ENCODE results near the gene KCNQ2. TPM values are rescaled to one million over a fixed set of nuclear protein-coding genes. Genes with fewer than 3 reads are reported as not detected.

KCNQ2 gene
- total RNA-seq, 2 experiments from 2014 or later, result not detected

GRCh38 chr20:63433756-63434531 lies 38.5 kb downstream of the KCNQ2 start:
- Mint-ChIP-seq H3K9me3 (no peaks in the 10 kb centered on the region), H3K27ac (no peak overlapping the region), H3K27me3 (peaks cover 13% of the 10 kb centered on the region), H3K4me1 (ENCODE audit: low read depth) (peaks cover 10% of the 10 kb centered on the region), H3K36me3 (ENCODE audit: low read depth) (no peaks in the 10 kb centered on the region), H3K4me3 (no peak overlapping the region)
- intact Hi-C loops (cut with micrococcal nuclease), result no loop called here
- no peak for ATAC-seq
- ChIA-PET CTCF (interaction anchor here (1.2 to 1.6 kb wide), 2 partner anchors 8 to 63 kb away, joined by 3 to 6 read pairs; no protein-coding TSS in a partner anchor), POLR2A (interaction anchor here (1.1 to 1.2 kb wide), 2 partner anchors 9 to 87 kb away, joined by 3 to 4 read pairs; no protein-coding TSS in a partner anchor)
- no peak for DNase-seq
- TF ChIP-seq, protein P1, sequence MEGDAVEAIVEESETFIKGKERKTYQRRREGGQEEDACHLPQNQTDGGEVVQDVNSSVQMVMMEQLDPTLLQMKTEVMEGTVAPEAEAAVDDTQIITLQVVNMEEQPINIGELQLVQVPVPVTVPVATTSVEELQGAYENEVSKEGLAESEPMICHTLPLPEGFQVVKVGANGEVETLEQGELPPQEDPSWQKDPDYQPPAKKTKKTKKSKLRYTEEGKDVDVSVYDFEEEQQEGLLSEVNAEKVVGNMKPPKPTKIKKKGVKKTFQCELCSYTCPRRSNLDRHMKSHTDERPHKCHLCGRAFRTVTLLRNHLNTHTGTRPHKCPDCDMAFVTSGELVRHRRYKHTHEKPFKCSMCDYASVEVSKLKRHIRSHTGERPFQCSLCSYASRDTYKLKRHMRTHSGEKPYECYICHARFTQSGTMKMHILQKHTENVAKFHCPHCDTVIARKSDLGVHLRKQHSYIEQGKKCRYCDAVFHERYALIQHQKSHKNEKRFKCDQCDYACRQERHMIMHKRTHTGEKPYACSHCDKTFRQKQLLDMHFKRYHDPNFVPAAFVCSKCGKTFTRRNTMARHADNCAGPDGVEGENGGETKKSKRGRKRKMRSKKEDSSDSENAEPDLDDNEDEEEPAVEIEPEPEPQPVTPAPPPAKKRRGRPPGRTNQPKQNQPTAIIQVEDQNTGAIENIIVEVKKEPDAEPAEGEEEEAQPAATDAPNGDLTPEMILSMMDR (IDR thresholded peaks at IDR 0.05), result no peak

DNA sequence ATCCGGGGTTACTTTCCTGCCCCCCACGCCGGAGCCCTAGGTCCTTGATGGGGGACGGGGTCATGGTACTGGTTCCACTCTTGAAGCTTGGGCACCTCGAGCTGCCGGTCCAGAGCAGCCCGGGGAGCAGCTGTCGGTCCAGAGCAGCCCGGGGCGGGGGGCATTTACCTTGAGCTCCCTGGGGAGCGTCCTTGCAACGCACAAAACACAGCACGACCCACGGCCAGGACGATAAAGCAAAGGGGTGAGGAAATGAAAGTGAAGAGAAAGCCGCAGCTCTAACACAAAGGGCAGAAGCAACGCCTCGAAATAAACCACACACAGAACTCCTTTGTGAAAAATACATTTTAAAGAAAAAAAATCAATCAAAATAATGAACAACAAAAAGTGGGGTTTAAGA lies 39.1 kb downstream of the KCNQ2 start:
- no peak overlapping the region for H3K4me3 Mint-ChIP-seq
- intact Hi-C loops (cut with micrococcal nuclease), result no loop called here

DNA sequence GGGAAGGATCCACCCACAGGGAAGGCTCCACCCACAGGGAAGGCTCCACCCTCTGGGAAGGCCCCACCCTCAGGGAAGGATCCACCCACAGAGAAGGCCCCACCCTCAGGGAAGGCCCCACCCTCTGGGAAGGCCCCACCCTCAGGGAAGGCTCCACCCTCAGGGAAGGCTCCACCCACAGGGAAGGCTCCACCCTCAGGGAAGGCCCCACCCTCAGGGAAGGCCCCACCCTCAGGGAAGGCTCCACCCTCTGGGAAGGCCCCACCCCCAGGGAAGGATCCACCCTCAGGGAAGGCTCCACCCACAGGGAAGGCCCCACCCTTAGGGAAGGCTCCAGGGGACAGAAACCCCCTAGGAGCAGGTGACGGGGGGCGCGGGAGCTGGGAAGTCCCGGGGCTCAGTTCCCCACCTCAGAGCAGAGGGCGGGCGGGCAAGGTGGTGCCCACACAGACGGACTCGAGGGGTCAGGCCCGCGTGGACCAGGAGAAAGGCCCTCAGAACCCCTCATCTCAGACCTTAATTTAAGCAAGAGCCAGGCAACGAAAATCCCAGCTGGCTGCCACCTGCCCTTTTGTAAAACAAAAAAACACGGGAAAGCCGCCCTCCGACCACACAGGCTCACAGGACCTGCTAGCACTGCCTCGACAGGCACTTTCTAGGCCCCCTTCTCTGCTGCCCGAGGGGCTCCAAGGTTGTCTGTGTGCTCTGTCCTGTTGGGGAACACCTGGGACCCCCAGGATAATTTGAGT lies 39.7 kb downstream of the KCNQ2 start:
- ATAC-seq (no peak), DNase-seq (no peak)
- H3K27me3 Mint-ChIP-seq, result peaks cover 10% of the 10 kb centered on the region
- ChIA-PET POLR2A (interaction anchor here (1.1 kb wide), 1 partner anchor 8 kb away, joined by 3 read pairs; no protein-coding TSS in a partner anchor), CTCF (interaction anchor here (1.0 to 1.6 kb wide), 2 partner anchors 9 to 64 kb away, joined by 3 to 6 read pairs; no protein-coding TSS in a partner anchor)
- peaks cover 10% of the 10 kb centered on the region for H3K4me1 Mint-ChIP-seq (ENCODE audit: low read depth)
- intact Hi-C loops (cut with micrococcal nuclease), result no loop called here
- H3K36me3 Mint-ChIP-seq (ENCODE audit: low read depth), result no peaks in the 10 kb centered on the region
- H3K27ac Mint-ChIP-seq, result no peak overlapping the region
- no peaks in the 10 kb centered on the region for H3K9me3 Mint-ChIP-seq
- H3K4me3 Mint-ChIP-seq, result no peak overlapping the region
- TF ChIP-seq, protein P1 (IDR thresholded peaks at IDR 0.05), result no peak

More for the DNA sequence above, 39.1 kb downstream of the KCNQ2 start:
- no peak for DNase-seq
- Mint-ChIP-seq H3K27me3 (peaks cover 10% of the 10 kb centered on the region), H3K4me1 (ENCODE audit: low read depth) (peaks cover 10% of the 10 kb centered on the region), H3K36me3 (ENCODE audit: low read depth) (no peaks in the 10 kb centered on the region), H3K9me3 (no peaks in the 10 kb centered on the region), H3K27ac (no peak overlapping the region)
- ChIA-PET POLR2A (interaction anchor here (1.1 kb wide), 1 partner anchor 9 kb away, joined by 3 read pairs; no protein-coding TSS in a partner anchor), CTCF (interaction anchor here (1.0 to 1.6 kb wide), 2 partner anchors 8 to 64 kb away, joined by 3 to 6 read pairs; no protein-coding TSS in a partner anchor)
- TF ChIP-seq, protein P1 (IDR thresholded peaks at IDR 0.05), result no peak
- no peak for ATAC-seq

- DNase-seq, result no peak
- no peaks in the 10 kb centered on the region for H3K9me3 Mint-ChIP-seq
Measured at GRCh38 chr20:63431944-63432343, 40.5 kb downstream of the KCNQ2 start.

More at GRCh38 chr20:63431944-63432343, 40.5 kb downstream of the KCNQ2 start:
- Mint-ChIP-seq H3K4me3 (no peak overlapping the region), H3K27me3 (peaks cover 7% of the 10 kb centered on the region), H3K36me3 (ENCODE audit: low read depth) (no peaks in the 10 kb centered on the region), H3K4me1 (ENCODE audit: low read depth) (peaks cover 10% of the 10 kb centered on the region), H3K27ac (no peak overlapping the region)
- ChIA-PET CTCF (no interaction called here), POLR2A (no interaction called here)
- no peak for ATAC-seq
- TF ChIP-seq, protein P1 (IDR thresholded peaks at IDR 0.05), result no peak
- intact Hi-C loops (cut with micrococcal nuclease), result no loop called here

Data from activated CD8-positive, alpha-beta T cell treated with anti-CD3 and anti-CD28 coated beads for 36 hours (primary cell).